PC-9 (cell line): ENCODE results near the gene C13orf46. TPM values are rescaled to one million over a fixed set of nuclear protein-coding genes. Genes with fewer than 3 reads are reported as not detected.

Experiments
- BruUV-seq: library from RNA; stranded (reverse); fragments of 400-500 nt; replicated peaks from 2 replicates; lab custom pipeline; 2021; lab: Mats Ljungman, UMichigan
- CTCF ChIA-PET: fragments of 300-600 bp; sonication (Branson Sonifier 250); formaldehyde crosslinking; loops from one replicate; lab custom pipeline; 2022; ENCODE audit warnings: antibody characterized with exemption; lab: Charles Lee
- POLR2A ChIA-PET: fragments of 300-600 bp; sonication (Branson Sonifier 250); formaldehyde crosslinking; loops from one replicate; lab custom pipeline; 2022; ENCODE audit warnings: antibody characterized with exemption; ENCODE audit not compliant: unreplicated experiment; lab: Charles Lee
- DNase-seq, 2 experiments: peaks; one replicate each; pipeline versions ENCODE4 v3.0.0 to v3.0.0-alpha.2; 2015 to 2022; ENCODE audit warnings: mixed read lengths in 1 of 2
- H2AFZ ChIP-seq: fragments of 200-600 bp; sonication (generic); 2 replicates; pipeline ENCODE4 v1.8.1; 2017; ENCODE audit warnings: antibody characterized with exemption
- H3F3A ChIP-seq: fragments of 200-600 bp; sonication (generic); 2 replicates; pipeline ENCODE4 v1.8.1; 2017; ENCODE audit warnings: antibody characterized with exemption, mild to moderate bottlenecking, low read depth; ENCODE audit not compliant: insufficient read depth
- H3K27ac ChIP-seq: fragments of 200-600 bp; sonication (generic); 2 replicates; pipeline ENCODE4 v1.6.1; 2016; ENCODE audit warnings: mixed run types
- H3K27me3 ChIP-seq: fragments of 200-600 bp; sonication (generic); 2 replicates; pipeline ENCODE4 v1.6.1; 2016; ENCODE audit warnings: low read depth, mixed run types; ENCODE audit not compliant: insufficient read depth
- H3K36me3 ChIP-seq: fragments of 200-600 bp; sonication (generic); 2 replicates; pipeline ENCODE4 v1.6.1; 2016; ENCODE audit warnings: low read depth, mixed run types
- H3K4me1 ChIP-seq: fragments of 200-600 bp; sonication (generic); replicated peaks from 2 replicates; pipeline ENCODE4 v1.6.1; 2016; ENCODE audit warnings: mixed run types; ENCODE audit not compliant: insufficient read depth
- H3K4me2 ChIP-seq: fragments of 200-600 bp; sonication (generic); 2 replicates; pipeline ENCODE4 v1.6.1; 2017; ENCODE audit warnings: mixed run types
- H3K4me3 ChIP-seq: fragments of 200-600 bp; sonication (generic); 2 replicates; pipeline ENCODE4 v1.6.1; 2016; ENCODE audit warnings: mixed run types
- H3K79me2 ChIP-seq: fragments of 200-600 bp; sonication (generic); 2 replicates; pipeline ENCODE4 v1.6.1; 2017; ENCODE audit warnings: low read depth, mixed run types
- H3K9me2 ChIP-seq: fragments of 200-600 bp; sonication (generic); 2 replicates; pipeline ENCODE4 v1.8.1; 2017; ENCODE audit warnings: mild to moderate bottlenecking; ENCODE audit not compliant: insufficient read depth
- H3K9me3 ChIP-seq: fragments of 200-600 bp; sonication (generic); 2 replicates; pipeline ENCODE4 v1.8.1; 2016; ENCODE audit warnings: low read depth; ENCODE audit not compliant: insufficient read depth
- H4K20me1 ChIP-seq: fragments of 200-600 bp; sonication (generic); 2 replicates; pipeline ENCODE4 v1.8.1; 2017; ENCODE audit not compliant: insufficient read depth
- CTCF ChIP-seq: fragments of 200-600 bp; sonication (generic); conservative IDR thresholded peaks from 2 replicates; pipeline ENCODE4 v1.6.1; 2017; ENCODE audit warnings: mixed run types, antibody characterized with exemption, mild to moderate bottlenecking, moderate library complexity
- EZH2 ChIP-seq: fragments of 200-600 bp; sonication (generic); IDR thresholded peaks from 2 replicates; pipeline ENCODE4 v1.8.0; 2017; ENCODE audit warnings: antibody characterized with exemption, low read depth
- intact Hi-C: fragments of 100-400 bp; cut with micrococcal nuclease; formaldehyde crosslinking; loops from one replicate; pipeline ENCODE4 v1.10.0; 2022; ENCODE audit not compliant: unreplicated experiment
- total RNA-seq: library from RNA; stranded (reverse); gene quantifications from 2 replicates; pipeline ENCODE4 v1.2.3, GENCODE V29; 2021

C13orf46 gene
- total RNA-seq, 1 experiment from 2014 or later = 1.5 TPM

DNA sequence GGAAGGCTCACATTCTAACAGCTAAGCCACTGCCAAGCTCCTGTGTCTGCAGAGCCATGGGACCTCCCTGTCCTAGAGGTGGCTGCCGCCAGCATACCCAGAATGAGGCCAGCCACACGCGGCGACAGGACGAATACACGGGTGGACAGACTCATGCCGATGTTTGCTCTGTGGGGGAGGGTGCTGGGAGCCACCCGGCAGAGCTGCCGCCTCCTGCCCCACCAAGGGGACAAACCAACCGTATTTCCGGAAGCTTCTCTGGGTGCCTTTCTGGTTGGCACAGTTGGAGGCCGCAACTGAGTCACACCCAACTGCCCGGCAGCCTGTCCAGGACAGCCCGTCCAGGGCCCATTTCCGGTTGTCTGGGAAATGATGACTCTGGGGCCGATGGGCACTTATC is 20.3 kb downstream of the C13orf46 start:
- H3K36me3 ChIP-seq = no peaks in the 10 kb centered on the region
- intact Hi-C loops = no loop called here
- H3K79me2 ChIP-seq = no peaks in the 10 kb centered on the region
- H3K9me3 ChIP-seq = no peaks in the 10 kb centered on the region
- H3K4me1 ChIP-seq = no peaks in the 10 kb centered on the region
- H3K4me2 ChIP-seq = no peak overlapping the region
- TF ChIP-seq CTCF (no peak), EZH2 (no peak)
- H4K20me1 ChIP-seq = no peaks in the 10 kb centered on the region
- no peak overlapping the region for H2AFZ ChIP-seq
- no peaks in the 10 kb centered on the region for H3K27me3 ChIP-seq
- no peak overlapping the region for H3K27ac ChIP-seq
- no peaks in the 10 kb centered on the region for H3K9me2 ChIP-seq
- no peak overlapping the region for H3K4me3 ChIP-seq
- DNase-seq = no peak
- H3F3A ChIP-seq = no peaks in the 10 kb centered on the region
- CTCF ChIA-PET = no interaction called here
- POLR2A ChIA-PET = interaction anchor here (0.6 kb wide), 1 partner anchor 66 kb away, joined by 18 read pairs; no protein-coding TSS in a partner anchor
- no TSS peak for BruUV-seq

- CTCF ChIA-PET = no interaction called here
- Histone ChIP-seq H3K9me2 (no peaks in the 10 kb centered on the region), H3K27me3 (no peaks in the 10 kb centered on the region), H3K27ac (no peak overlapping the region), H3K4me1 (no peaks in the 10 kb centered on the region), H3K36me3 (no peaks in the 10 kb centered on the region), H3K79me2 (no peaks in the 10 kb centered on the region), H3F3A (no peaks in the 10 kb centered on the region), H3K4me2 (no peak overlapping the region), H3K9me3 (no peaks in the 10 kb centered on the region), H4K20me1 (no peaks in the 10 kb centered on the region), H3K4me3 (no peak overlapping the region), H2AFZ (no peak overlapping the region)
- no peak for DNase-seq
- no TSS peak for BruUV-seq
- POLR2A ChIA-PET = interaction anchor here (0.6 kb wide), 1 partner anchor 67 kb away, joined by 18 read pairs; no protein-coding TSS in a partner anchor
- no peak for TF ChIP-seq EZH2
- TF ChIP-seq CTCF = no peak
- intact Hi-C loops = no loop called here
Measured at GRCh38 chr13:113952983-113953520, 20.8 kb downstream of the C13orf46 start.

GRCh38 chr13:113952151-113952982 is 21.5 kb downstream of the C13orf46 start:
- Histone ChIP-seq H3K27me3 (no peaks in the 10 kb centered on the region), H3K9me2 (no peaks in the 10 kb centered on the region), H2AFZ (no peak overlapping the region), H3K9me3 (no peaks in the 10 kb centered on the region), H3K4me3 (no peak overlapping the region), H3F3A (no peaks in the 10 kb centered on the region), H3K27ac (no peak overlapping the region), H3K4me1 (no peaks in the 10 kb centered on the region), H4K20me1 (no peaks in the 10 kb centered on the region), H3K36me3 (no peaks in the 10 kb centered on the region), H3K4me2 (no peak overlapping the region), H3K79me2 (no peaks in the 10 kb centered on the region)
- no peak for DNase-seq
- no TSS peak for BruUV-seq
- intact Hi-C loops = no loop called here
- no peak for TF ChIP-seq CTCF
- POLR2A ChIA-PET = no interaction called here
- CTCF ChIA-PET = no interaction called here
